Stimulated activated CD8-positive, alpha-beta memory T cell treated with anti-CD3 and anti-CD28 coated beads, Interleukin-15, amount 100 ng/mL, for 24 hours (primary cell): Measurements from ENCODE around the gene DLST.

Source experiments
- DNase-seq: peaks from one replicate; pipeline ENCODE4 v3.0.0-alpha.2; 2020; ENCODE audit warnings: low read depth

Gene DLST

DNA sequence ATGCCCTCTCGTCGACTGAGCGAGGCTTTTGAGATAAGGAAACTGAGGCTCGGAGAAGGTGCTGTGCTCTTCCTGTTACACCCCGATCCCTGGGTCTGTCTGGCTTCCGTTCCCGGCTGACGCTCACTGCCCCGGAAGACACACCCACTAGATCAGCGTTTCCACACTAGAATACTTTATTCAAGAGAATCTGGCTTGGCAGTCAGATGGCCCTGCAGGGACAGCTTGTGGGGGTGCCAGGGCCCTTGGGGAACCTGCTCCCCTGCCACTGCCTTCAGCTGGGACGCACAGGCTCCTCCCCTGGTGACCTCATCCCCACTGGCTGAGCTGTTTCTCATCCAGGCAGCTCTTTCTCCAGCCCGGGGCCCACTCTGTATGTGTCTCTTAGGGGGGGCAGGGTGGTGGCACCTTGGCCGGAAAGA is 60.0 kb downstream of the DLST start:
- DNase-seq: no peak

- no peak for DNase-seq
Observed at GRCh38 chr14:74942181-74942580, 60.5 kb downstream of the DLST start.

GRCh38 chr14:74942608-74943007 is 60.9 kb downstream of the DLST start:
- no peak for DNase-seq

GRCh38 chr14:74945261-74945851 is 63.6 kb downstream of the DLST start:
- no peak for DNase-seq

DNA sequence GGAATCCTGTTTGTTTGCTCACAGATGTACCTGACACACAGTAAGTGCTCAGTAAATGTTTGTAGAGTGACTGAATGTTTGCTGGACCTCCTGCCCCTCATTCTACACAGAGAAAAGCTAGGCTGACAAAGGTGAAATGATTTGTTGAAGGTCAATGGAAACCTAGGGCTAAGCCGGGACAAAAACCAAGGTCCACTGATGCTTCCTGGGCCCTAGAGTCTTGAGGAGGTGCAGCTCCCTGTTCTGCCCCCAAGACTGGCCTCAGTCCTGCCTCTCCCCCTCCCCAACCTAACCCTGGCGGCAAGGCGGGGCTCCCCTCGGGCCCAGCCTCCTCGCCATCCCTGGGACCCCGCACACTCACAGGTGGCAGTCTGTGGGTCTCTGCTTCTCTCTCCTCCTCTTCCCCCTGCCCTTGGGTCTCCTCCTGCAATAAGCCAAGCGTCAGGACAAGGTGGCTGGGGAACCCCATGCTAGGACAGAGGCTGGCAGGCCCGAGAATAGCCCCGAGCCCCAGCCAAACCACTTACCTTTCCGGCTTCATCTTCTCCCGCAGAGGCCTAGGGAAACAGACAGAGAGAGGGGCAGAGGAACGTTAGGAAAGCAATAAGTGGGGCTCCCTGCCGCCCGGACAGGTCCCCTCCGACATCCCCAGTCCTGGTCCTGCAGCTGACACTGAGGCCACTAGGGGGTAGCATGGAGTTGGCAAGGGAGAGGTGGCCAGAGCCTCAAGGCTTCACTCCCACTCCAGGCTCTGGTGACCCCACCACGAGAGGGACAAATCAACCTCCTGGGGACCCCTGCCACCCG is 64.3 kb downstream of the DLST start:
- no peak for DNase-seq

GRCh38 chr14:74946659-74947281 is 65.1 kb downstream of the DLST start:
- DNase-seq: no peak

- DNase-seq: no peak
Observed at GRCh38 chr14:74947353-74948227, 65.9 kb downstream of the DLST start.

DNA sequence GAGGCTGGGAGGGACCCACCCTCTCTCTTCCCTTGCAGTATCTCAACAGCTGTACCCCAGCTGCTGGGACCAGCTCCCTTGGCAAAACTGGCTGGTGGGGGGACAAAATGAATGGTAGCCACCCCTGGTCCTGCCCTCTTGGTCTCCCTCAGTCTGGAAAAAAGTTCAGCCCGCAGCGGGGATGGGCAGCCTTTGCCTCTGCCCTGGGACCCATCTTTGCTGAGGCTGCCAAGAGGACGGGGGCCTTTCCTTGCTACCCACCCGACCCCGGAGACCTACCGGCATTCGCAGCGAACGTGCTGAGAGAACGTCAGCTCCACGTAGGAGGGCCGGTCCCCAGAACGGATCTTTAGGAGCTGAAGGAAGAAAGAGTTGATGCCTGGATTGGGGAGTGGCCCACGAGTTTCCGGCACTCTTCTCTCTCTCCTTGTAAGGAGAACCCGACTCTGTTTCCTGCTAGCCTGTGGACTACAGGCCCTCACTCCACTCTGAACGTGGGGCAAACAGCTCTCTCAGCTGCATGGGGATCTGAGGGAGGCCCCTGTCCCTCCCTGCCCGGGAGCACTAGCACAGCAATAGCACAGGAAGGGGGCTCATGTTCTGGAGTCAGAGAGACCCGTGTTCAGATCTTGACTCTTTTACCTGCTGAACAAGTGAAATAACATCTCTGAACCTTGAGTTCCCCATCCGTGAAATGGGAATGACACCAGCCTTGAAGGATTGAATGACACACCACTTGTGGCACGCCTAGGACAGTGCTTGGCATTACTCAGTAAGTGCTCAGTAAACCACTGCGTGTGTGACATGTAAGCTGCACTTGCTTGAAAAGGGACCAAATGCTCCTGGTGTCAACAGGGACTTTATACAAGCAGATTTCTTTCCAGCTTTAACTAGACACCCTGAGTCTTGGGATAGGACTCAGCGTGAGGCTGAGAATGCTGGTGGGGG is 66.8 kb downstream of the DLST start:
- DNase-seq: no peak

DNA sequence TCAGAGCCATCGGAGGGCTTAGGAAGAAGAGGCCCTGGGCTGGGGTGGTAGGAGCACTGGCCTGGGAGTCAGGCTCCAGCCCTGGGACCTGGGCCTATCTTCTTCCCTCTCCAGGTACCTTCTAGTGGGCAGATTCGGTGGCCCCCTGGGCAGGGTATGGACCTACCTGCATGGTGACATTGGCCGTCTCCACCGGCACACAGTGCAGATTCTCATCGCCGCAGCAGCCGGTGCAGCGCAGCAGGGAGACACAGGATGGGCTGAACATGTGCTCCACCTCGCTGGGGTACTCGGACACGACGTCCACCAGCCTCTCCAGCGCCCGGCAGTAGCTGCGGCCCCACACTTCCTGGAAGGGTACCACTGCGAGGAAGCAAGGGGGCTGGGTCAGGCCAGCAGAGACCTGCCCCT is 67.5 kb downstream of the DLST start:
- DNase-seq: no peak

DNA sequence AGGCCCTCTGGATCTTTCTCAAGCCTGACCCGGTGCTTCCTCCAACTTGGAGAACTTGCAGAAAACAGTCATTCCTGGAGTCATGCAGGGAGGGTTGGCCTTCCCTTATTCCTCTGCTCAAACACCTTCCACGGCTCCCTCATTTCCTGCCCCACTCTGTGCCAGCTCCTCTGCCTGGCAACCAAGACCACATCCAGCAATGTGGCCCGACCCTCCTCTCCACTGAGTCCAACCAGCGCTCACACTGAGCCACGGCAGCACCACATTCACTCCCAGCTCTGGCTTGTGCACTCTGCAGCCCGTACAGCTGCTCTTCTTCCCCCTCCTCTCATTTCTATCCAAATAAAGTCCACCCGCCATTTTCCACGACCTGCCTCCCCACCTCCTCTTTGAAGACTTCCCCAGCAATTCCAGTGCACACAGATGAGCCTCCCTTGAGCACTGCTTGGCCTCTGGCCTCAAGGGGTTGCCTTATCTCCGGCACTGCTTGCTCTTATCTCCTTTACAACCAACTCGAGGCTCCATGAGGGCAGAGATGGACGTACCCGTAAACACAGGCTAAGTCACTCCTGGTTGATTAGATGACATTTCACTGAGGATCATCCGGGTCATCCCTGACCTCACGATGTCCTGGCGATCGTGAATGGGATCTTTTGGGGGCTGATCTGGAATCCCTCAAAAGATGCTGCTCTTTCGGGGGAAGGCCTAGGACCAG is 68.3 kb downstream of the DLST start:
- DNase-seq: no peak

- no peak for DNase-seq
Observed at GRCh38 chr14:74950795-74951442, 69.2 kb downstream of the DLST start.

DNA sequence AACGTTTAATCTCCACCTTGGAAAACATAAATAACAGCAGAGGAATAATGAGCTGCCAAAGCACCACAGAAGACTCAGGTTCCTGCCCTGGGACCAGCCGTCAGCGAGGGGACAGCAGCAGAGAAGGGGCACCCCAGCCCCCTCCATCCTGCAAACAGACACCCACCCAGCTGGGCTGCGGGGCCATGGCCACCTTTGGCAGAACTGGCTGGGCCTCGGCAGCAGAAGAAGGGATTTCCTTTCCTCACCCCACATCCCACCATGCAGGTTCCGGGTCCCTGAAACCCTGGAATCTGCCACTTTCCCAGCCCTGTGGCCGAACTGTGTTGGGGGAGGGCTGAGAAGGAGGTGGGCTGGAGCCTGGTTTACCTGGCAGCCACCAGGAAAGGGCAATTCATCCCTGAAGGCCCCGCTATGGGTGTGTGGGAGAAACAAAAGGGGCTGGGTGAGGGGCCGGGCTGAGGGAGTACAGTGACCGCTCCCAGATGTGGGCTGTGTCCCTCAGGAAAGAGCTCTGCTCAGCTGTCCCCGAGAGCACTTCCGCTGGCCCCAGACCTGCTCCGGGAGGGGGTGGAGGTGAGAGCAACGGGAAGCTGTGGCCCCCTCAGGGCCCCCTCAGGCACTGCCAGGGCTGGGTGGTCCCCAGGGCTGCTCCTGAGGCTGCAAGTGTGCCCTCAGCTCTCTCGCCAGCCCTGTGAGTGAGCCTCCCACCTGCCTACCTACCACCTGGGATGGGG is 69.9 kb downstream of the DLST start:
- no peak for DNase-seq

GRCh38 chr14:74952180-74952665 is 70.5 kb downstream of the DLST start:
- DNase-seq: no peak

DNA sequence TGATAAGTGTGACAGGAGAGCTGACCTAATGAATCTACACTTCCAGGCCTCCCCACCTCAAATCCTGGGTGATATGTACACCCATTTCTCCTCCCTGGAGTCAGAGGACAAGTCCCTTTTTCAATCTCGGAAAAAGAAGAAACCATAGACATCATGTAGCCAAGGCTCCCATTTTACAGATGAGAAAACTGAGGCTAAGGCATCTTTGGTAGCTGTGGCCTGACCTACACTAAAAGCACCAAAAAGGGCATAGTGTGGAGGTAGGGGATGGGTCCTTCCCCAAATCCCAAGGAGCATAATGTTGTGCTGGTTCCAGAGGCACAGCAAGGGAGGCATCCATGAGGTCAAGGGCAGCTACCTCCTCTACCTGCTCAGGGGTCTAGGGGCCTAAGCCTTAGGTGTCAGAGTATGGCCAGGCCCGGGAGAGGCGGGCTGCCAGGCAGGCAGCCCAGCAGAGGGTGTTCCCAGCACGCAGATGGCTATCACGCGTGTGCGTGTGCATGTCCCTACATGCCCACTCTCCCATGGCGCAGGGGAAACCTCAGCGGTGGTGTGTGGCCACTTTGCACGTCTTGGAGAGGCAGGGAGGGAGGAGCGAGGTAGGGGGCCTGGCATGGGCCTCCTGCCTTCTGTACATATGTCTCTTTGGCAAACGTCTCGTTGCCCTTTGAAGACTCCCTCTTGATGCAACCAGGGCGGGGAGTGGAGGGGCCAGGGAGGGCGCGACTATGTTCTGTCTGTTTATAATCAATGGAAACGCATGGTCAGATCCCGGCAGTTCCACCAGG is 71.2 kb downstream of the DLST start:
- no peak for DNase-seq
